ENCODE results near the gene WDFY4. TPM values are rescaled to one million over a fixed set of nuclear protein-coding genes. Genes with fewer than 3 reads are reported as not detected.

WDFY4 gene
- total and polyA plus RNA-seq, 2 of the 13 experiments (the other 11 are each of a cell fraction or from before 2014, with no cell fraction given) = not detected

DNA sequence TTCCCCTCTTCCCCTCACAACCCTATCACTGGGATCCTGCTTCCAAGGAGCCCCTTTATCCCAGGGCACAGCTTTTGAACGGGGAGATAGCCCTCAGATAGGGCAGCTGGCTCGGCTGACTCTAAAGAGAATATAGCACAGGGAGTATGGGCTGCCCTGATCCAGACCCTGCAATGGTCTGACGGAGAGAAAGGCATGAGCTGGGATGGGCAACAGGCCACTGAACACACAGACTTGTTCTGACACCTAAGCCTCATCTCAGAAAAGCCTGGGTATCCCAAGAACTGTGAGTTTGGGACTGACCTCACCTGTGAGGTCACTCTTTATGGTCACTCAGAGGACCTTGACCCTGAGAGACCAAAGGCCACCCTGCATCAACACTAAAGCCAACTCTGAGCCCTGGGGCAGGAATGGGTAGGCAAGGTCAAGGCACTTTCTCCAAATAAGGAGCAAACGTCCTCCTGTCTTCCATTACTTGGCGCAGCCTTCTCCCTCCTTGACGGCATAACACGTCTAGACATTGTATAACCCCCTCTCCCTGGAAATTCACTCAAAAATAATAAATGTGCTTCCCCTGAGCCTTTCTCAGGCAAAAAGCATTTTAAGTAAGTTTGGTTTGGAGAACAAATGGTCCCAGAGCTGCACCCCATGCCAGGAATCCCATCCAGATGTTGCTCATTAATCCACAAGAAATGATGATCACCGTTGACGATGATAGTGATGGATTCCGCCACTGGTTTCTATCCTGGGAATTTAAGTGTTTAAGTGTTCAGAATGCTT is 263.2 kb downstream of the WDFY4 start:
- ChIA-PET CTCF (ENCODE audit: low intra/inter-chr PET ratio, low total read pairs) (no interaction called here), POLR2A (no interaction called here)
- FAIRE-seq (no peak), DNase-seq (ENCODE audit: low spot score) (no peak), ATAC-seq (no peak)
- Histone ChIP-seq H3K79me2 (ENCODE audit: insufficient read depth, low read length) (no peaks in the 10 kb centered on the region), H3K27ac (ENCODE audit: extremely low read length, insufficient read depth, low read length) (no peak overlapping the region), H3K4me1 (ENCODE audit: insufficient read depth, low read length) (no peaks in the 10 kb centered on the region), H3K4me2 (ENCODE audit: low read depth, low read length) (no peak overlapping the region), H3K36me3 (replicated peaks in 1 of 2; ENCODE audit: control insufficient read depth in 1 of 2, insufficient read depth in 2 of 2, low read length in 2 of 2) (no peaks in the 10 kb centered on the region), H3K9ac (ENCODE audit: insufficient read depth, low read depth, low read length) (no peak overlapping the region), H4K20me1 (ENCODE audit: insufficient read depth, low read length) (no peaks in the 10 kb centered on the region), H2AFZ (ENCODE audit: low read length) (no peak overlapping the region), H3K9me3 (ENCODE audit: low read length) (no peaks in the 10 kb centered on the region), H3K4me3 (replicated peaks in 1 of 3; ENCODE audit: insufficient read depth in 1 of 3, low read depth in 2 of 3, low read length in 3 of 3) (no peak overlapping the region), H3K27me3 (ENCODE audit: control insufficient read depth in 1 of 2, insufficient read depth in 2 of 2, low read length in 2 of 2) (peaks cover 0 to 1% of the 10 kb centered on the region in 2 experiments; a peak in 3 of 5 replicates)
- in situ Hi-C loops (cut with HindIII; ENCODE audit: extremely low pct_ligation_motif_present, low pct_unique_long_range_greater_than_20kb) (no loop called here), intact Hi-C loops (cut with micrococcal nuclease; ENCODE audit: unreplicated experiment) (no loop called here)
- no TSS peak for BruUV-seq (replicated peaks)
- WGBS (ENCODE audit: low lambda C conversion rate) = 25% methylated on average over 10 of the region's 10 CpGs
- TF ChIP-seq KAT2B (IDR thresholded peaks at IDR 0.05; ENCODE audit: borderline replicate concordance, low read depth, low read length) (no peak), FOXP1 (IDR thresholded peaks at IDR 0.05) (no peak), FOXP1 (CRISPR knock-in tag; IDR thresholded peaks at IDR 0.05) (no peak)

DNA sequence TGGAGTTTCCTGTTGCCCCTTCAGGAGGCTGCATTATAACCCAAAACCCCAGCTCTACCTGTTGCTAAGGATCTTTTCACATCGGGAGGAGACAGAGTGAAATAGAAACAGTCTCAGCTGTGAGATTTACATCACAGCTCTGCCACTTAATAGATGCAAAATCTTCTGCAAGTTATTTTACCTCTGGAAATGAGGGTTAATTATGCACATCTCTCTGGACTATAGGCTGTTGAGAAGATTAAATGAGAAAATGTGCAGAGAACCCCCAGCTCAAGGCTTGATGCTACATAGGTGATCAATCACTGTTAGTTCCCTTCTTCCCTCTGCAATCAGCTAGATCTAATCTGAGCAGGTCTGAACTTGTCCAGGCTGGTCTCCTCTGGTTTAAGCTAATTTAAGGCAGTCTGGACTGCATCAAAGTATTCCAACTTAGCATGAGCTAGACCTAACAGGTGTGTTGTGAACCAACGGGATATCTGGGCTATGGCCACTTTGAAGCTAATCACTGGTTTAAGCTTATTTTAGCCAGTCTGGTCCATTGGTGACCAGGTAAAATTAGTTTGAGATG is 263.9 kb downstream of the WDFY4 start:
- Histone ChIP-seq H4K20me1 (ENCODE audit: insufficient read depth, low read length) (no peaks in the 10 kb centered on the region), H3K4me3 (replicated peaks in 1 of 3; ENCODE audit: insufficient read depth in 1 of 3, low read depth in 2 of 3, low read length in 3 of 3) (no peak overlapping the region), H3K4me1 (ENCODE audit: insufficient read depth, low read length) (no peaks in the 10 kb centered on the region), H3K9ac (ENCODE audit: insufficient read depth, low read depth, low read length) (no peak overlapping the region), H3K27me3 (ENCODE audit: control insufficient read depth in 1 of 2, insufficient read depth in 2 of 2, low read length in 2 of 2) (peaks cover 0 to 1% of the 10 kb centered on the region in 2 experiments; a peak in 3 of 5 replicates), H2AFZ (ENCODE audit: low read length) (no peak overlapping the region), H3K27ac (ENCODE audit: extremely low read length, insufficient read depth, low read length) (no peak overlapping the region), H3K36me3 (replicated peaks in 1 of 2; ENCODE audit: control insufficient read depth in 1 of 2, insufficient read depth in 2 of 2, low read length in 2 of 2) (no peaks in the 10 kb centered on the region), H3K9me3 (ENCODE audit: low read length) (no peaks in the 10 kb centered on the region), H3K79me2 (ENCODE audit: insufficient read depth, low read length) (no peaks in the 10 kb centered on the region), H3K4me2 (ENCODE audit: low read depth, low read length) (no peak overlapping the region)
- POLR2A ChIA-PET = no interaction called here
- BruUV-seq (replicated peaks) = no TSS peak
- no peak for TF ChIP-seq TCF7 (IDR thresholded peaks at IDR 0.05; ENCODE audit: low read depth)
- TF ChIP-seq ZNF773 (CRISPR knock-in tag; IDR thresholded peaks at IDR 0.05; ENCODE audit: borderline replicate concordance) = no peak
- no peak for TF ChIP-seq ZNF572 (CRISPR knock-in tag; IDR thresholded peaks at IDR 0.05)
- TF ChIP-seq HNF4A (CRISPR knock-in tag; IDR thresholded peaks at IDR 0.05) = no peak
- TF ChIP-seq, protein P1, sequence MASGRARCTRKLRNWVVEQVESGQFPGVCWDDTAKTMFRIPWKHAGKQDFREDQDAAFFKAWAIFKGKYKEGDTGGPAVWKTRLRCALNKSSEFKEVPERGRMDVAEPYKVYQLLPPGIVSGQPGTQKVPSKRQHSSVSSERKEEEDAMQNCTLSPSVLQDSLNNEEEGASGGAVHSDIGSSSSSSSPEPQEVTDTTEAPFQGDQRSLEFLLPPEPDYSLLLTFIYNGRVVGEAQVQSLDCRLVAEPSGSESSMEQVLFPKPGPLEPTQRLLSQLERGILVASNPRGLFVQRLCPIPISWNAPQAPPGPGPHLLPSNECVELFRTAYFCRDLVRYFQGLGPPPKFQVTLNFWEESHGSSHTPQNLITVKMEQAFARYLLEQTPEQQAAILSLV (CRISPR knock-in tag; IDR thresholded peaks at IDR 0.05; ENCODE audit: borderline replicate concordance) = no peak
- TF ChIP-seq XRCC5 (optimal IDR thresholded peaks at IDR 0.05; ENCODE audit: low read length) = no peak
- no peak for TF ChIP-seq ZFP41 (CRISPR knock-in tag; IDR thresholded peaks at IDR 0.05; ENCODE audit: borderline replicate concordance)
- no peak for TF ChIP-seq GTF3A (CRISPR knock-in tag; conservative IDR thresholded peaks at IDR 0.05)
- TF ChIP-seq RORA (CRISPR knock-in tag; IDR thresholded peaks at IDR 0.05) = no peak
- no peak for DNase-seq (ENCODE audit: low spot score)
- in situ Hi-C loops (cut with HindIII; ENCODE audit: extremely low pct_ligation_motif_present, low pct_unique_long_range_greater_than_20kb) (no loop called here), intact Hi-C loops (cut with micrococcal nuclease; ENCODE audit: unreplicated experiment) (no loop called here)
- FAIRE-seq = no peak
- CTCF ChIA-PET (ENCODE audit: low intra/inter-chr PET ratio, low total read pairs) = no interaction called here
- 11% methylated on average over 2 of the region's 2 CpGs for WGBS (ENCODE audit: low lambda C conversion rate)
- no peak for ATAC-seq

Data from HepG2 (cell line).